ENCODE data around the gene MBNL3.

MBNL3 gene

GRCh38 chrX:132488819-132489577, at the start of gene MBNL3:
TSS of gene MBNL3 (minus strand) at chrX:132489038. CDS start at chrX:132439611, 49,427 bp downstream.
- no peak for FAIRE-seq

- no peak for FAIRE-seq
Observed at GRCh38 chrX:132533409-132533808, 44.6 kb upstream of the MBNL3 start.

- FAIRE-seq: no peak
Observed at GRCh38 chrX:132532913-132533312, 44.1 kb upstream of the MBNL3 start.

- no peak for FAIRE-seq
Observed at GRCh38 chrX:132532097-132532496, 43.3 kb upstream of the MBNL3 start.

- FAIRE-seq: no peak
Observed at GRCh38 chrX:132520792-132521191, 32.0 kb upstream of the MBNL3 start.

GRCh38 chrX:132520213-132520612, 31.4 kb upstream of the MBNL3 start:
- FAIRE-seq: no peak

- no peak for FAIRE-seq
Observed at GRCh38 chrX:132518401-132518800, 29.6 kb upstream of the MBNL3 start.

GRCh38 chrX:132508834-132509233, 20.0 kb upstream of the MBNL3 start:
- FAIRE-seq: no peak

GRCh38 chrX:132505116-132505515, 16.3 kb upstream of the MBNL3 start:
- no peak for FAIRE-seq

- FAIRE-seq: no peak
Observed at GRCh38 chrX:132504417-132504816, 15.6 kb upstream of the MBNL3 start.

- no peak for FAIRE-seq
Observed at GRCh38 chrX:132501606-132502005, 12.8 kb upstream of the MBNL3 start.

GRCh38 chrX:132497432-132497831, 8.6 kb upstream of the MBNL3 start:
- FAIRE-seq: no peak

GRCh38 chrX:132493095-132493494, 4.3 kb upstream of the MBNL3 start:
- no peak for FAIRE-seq

- no peak for FAIRE-seq
Observed at GRCh38 chrX:132491191-132491590, 2.4 kb upstream of the MBNL3 start.

GRCh38 chrX:132489578-132490419, 961 bp upstream of the MBNL3 start:
- FAIRE-seq: no peak

- FAIRE-seq: no peak
Observed at GRCh38 chrX:132488180-132488705, 595 bp downstream of the MBNL3 start.

GRCh38 chrX:132486599-132487178, 2.1 kb downstream of the MBNL3 start:
- FAIRE-seq: no peak

- FAIRE-seq: no peak
Observed at GRCh38 chrX:132483951-132484350, 4.9 kb downstream of the MBNL3 start.

GRCh38 chrX:132483488-132483887, 5.3 kb downstream of the MBNL3 start:
- no peak for FAIRE-seq

GRCh38 chrX:132482632-132483031, 6.2 kb downstream of the MBNL3 start:
- no peak for FAIRE-seq

- FAIRE-seq: no peak
Observed at GRCh38 chrX:132481449-132481848, 7.4 kb downstream of the MBNL3 start.

GRCh38 chrX:132480581-132481203, 8.1 kb downstream of the MBNL3 start:
- no peak for FAIRE-seq
